Panc1 (cell line): ENCODE results near the gene KIRREL3. TPM values are rescaled to one million over a fixed set of nuclear protein-coding genes. Genes with fewer than 3 reads are reported as not detected.

ENCODE experiments used
- ATAC-seq: fragments of 200-7000 bp; cut with Tn5 transposase; 2 replicates; pipeline ENCODE4 v1.9.1; 2020; ENCODE audit warnings: mild to moderate bottlenecking, moderate library complexity
- BruUV-seq: library from RNA; stranded (reverse); fragments of 400-500 nt; replicated peaks from 2 replicates; lab custom pipeline; 2021; lab: Mats Ljungman, UMichigan
- CTCF ChIA-PET: fragments of 300-600 bp; sonication (Branson Sonifier 250); formaldehyde crosslinking; loops from one replicate; lab custom pipeline; 2022; ENCODE audit warnings: antibody characterized with exemption; lab: Charles Lee
- POLR2A ChIA-PET: fragments of 300-600 bp; sonication (Branson Sonifier 250); formaldehyde crosslinking; loops from one replicate; lab custom pipeline; 2022; ENCODE audit warnings: antibody characterized with exemption; lab: Charles Lee
- DNase-seq: peaks from one replicate; pipeline ENCODE4 v3.0.0-alpha.2; 2010; ENCODE audit warnings: low read depth, low spot score
- H3K27ac ChIP-seq: 2 replicates; pipeline ENCODE4 v1.5.1; 2011; ENCODE audit warnings: mild to moderate bottlenecking, low read length, inconsistent platforms
- H3K27me3 ChIP-seq: fragments of 200-500 bp; sonication (Bioruptor generic); 2 replicates; pipeline ENCODE4 v1.6.0; 2014; ENCODE audit warnings: low read length, inconsistent platforms; ENCODE audit not compliant: control insufficient read depth, insufficient read depth
- H3K36me3 ChIP-seq: fragments of 200-500 bp; sonication (Bioruptor generic); 2 replicates; pipeline ENCODE4 v1.5.1; 2014; ENCODE audit warnings: inconsistent platforms, mild to moderate bottlenecking, low read length, moderate library complexity; ENCODE audit not compliant: control insufficient read depth, insufficient read depth
- H3K4me1 ChIP-seq: 2 replicates; pipeline ENCODE4 v1.5.1; 2011; ENCODE audit warnings: inconsistent platforms, mild to moderate bottlenecking, low read length, moderate library complexity; ENCODE audit not compliant: control insufficient read depth, insufficient read depth
- H3K4me3 ChIP-seq, 2 experiments: 2 replicates each; pipeline ENCODE4 v1.5.1; 2011 to 2012; ENCODE audit warnings: low read depth in 2 of 2, low read length in 2 of 2, mild to moderate bottlenecking in 2 of 2, inconsistent platforms in 1 of 2, moderate library complexity in 1 of 2
- H3K9me3 ChIP-seq: fragments of 200-500 bp; sonication (Bioruptor generic); 2 replicates; pipeline ENCODE4 v1.5.1; 2014; ENCODE audit warnings: low read depth, mild to moderate bottlenecking, inconsistent platforms, low read length, moderate library complexity; ENCODE audit not compliant: control insufficient read depth, insufficient read depth
- CTCF ChIP-seq: fragments of 450-650 bp; IDR thresholded peaks from 2 replicates; pipeline ENCODE4 v1.5.1; 2017; ENCODE audit warnings: mild to moderate bottlenecking
- POLR2AphosphoS5 ChIP-seq: IDR thresholded peaks from 2 replicates; pipeline ENCODE4 v1.6.1; 2012; ENCODE audit warnings: mild to moderate bottlenecking, low read depth, low read length, moderate library complexity
- SIN3A ChIP-seq: IDR thresholded peaks from 2 replicates; pipeline ENCODE4 v1.6.1; 2012; ENCODE audit warnings: low read depth, mild to moderate bottlenecking, low read length, moderate library complexity, borderline replicate concordance; ENCODE audit not compliant: insufficient read depth
- TCF7L2 ChIP-seq: IDR thresholded peaks from 2 replicates; pipeline ENCODE4 v1.6.1; 2011; ENCODE audit warnings: mild to moderate bottlenecking, low read depth, low read length, inconsistent platforms
- in situ Hi-C: cut with HindIII; loops from 2 replicates; pipeline ENCODE4 v1.10.0; 2016; ENCODE audit warnings: low sequenced_read_pairs, low pct_unique_long_range_greater_than_20kb
- intact Hi-C: fragments of 100-400 bp; cut with micrococcal nuclease; formaldehyde crosslinking; loops from one replicate; pipeline ENCODE4 v1.10.0; 2022; ENCODE audit not compliant: unreplicated experiment
- total RNA-seq: library from RNA; stranded (reverse); gene quantifications from one replicate; pipeline ENCODE4 v1.2.1, GENCODE V29; 2021; ENCODE audit not compliant: unreplicated experiment
- TF ChIP-seq, protein P1 (sequence below), 2 experiments: IDR thresholded peaks; 2 replicates each; pipeline ENCODE4 v1.6.1; 2011 to 2012; ENCODE audit warnings: low read depth in 2 of 2, control low read depth in 1 of 2, low read length in 1 of 2, mild to moderate bottlenecking in 1 of 2, moderate library complexity in 1 of 2; ENCODE audit not compliant: insufficient read depth in 1 of 2

Gene KIRREL3
- total RNA-seq, 1 experiment from 2014 or later = 0.36 TPM

GRCh38 chr11:126391286-126391954 is 609.1 kb downstream of the KIRREL3 start:
- Histone ChIP-seq H3K27ac (no peak overlapping the region), H3K36me3 (no peaks in the 10 kb centered on the region), H3K4me3 (no peak overlapping the region), H3K9me3 (no peaks in the 10 kb centered on the region), H3K27me3 (no peaks in the 10 kb centered on the region), H3K4me1 (peaks cover 10% of the 10 kb centered on the region)
- no TSS peak for BruUV-seq
- no peak for DNase-seq
- no peak for ATAC-seq
- CTCF ChIA-PET = no interaction called here
- POLR2A ChIA-PET = no interaction called here
- in situ Hi-C loops (no loop called here), intact Hi-C loops (no loop called here)
- TF ChIP-seq CTCF = no peak
- no peak for TF ChIP-seq TCF7L2
- TF ChIP-seq, protein P1, sequence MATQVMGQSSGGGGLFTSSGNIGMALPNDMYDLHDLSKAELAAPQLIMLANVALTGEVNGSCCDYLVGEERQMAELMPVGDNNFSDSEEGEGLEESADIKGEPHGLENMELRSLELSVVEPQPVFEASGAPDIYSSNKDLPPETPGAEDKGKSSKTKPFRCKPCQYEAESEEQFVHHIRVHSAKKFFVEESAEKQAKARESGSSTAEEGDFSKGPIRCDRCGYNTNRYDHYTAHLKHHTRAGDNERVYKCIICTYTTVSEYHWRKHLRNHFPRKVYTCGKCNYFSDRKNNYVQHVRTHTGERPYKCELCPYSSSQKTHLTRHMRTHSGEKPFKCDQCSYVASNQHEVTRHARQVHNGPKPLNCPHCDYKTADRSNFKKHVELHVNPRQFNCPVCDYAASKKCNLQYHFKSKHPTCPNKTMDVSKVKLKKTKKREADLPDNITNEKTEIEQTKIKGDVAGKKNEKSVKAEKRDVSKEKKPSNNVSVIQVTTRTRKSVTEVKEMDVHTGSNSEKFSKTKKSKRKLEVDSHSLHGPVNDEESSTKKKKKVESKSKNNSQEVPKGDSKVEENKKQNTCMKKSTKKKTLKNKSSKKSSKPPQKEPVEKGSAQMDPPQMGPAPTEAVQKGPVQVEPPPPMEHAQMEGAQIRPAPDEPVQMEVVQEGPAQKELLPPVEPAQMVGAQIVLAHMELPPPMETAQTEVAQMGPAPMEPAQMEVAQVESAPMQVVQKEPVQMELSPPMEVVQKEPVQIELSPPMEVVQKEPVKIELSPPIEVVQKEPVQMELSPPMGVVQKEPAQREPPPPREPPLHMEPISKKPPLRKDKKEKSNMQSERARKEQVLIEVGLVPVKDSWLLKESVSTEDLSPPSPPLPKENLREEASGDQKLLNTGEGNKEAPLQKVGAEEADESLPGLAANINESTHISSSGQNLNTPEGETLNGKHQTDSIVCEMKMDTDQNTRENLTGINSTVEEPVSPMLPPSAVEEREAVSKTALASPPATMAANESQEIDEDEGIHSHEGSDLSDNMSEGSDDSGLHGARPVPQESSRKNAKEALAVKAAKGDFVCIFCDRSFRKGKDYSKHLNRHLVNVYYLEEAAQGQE (IDR thresholded peaks at IDR 0.05; ENCODE audit: insufficient read depth in 1 of 2, low read depth in 2 of 2, low read length in 1 of 2) = no peak
- no peak for TF ChIP-seq POLR2AphosphoS5
- TF ChIP-seq SIN3A = no peak

- Histone ChIP-seq H3K27ac (no peak overlapping the region), H3K27me3 (no peaks in the 10 kb centered on the region), H3K9me3 (no peaks in the 10 kb centered on the region), H3K36me3 (no peaks in the 10 kb centered on the region), H3K4me3 (no peak overlapping the region), H3K4me1 (peaks cover 18% of the 10 kb centered on the region)
- ATAC-seq (no peak), DNase-seq (no peak)
- BruUV-seq = no TSS peak
- intact Hi-C loops = no loop called here
- CTCF ChIA-PET = no interaction called here
- in situ Hi-C loops = no loop called here
- POLR2A ChIA-PET = interaction anchor here (0.7 kb wide), 1 partner anchor 37 kb away, joined by 6 read pairs; no protein-coding TSS in a partner anchor
- no peak for TF ChIP-seq SIN3A
- TF ChIP-seq CTCF = no peak
- no peak for TF ChIP-seq POLR2AphosphoS5
- TF ChIP-seq TCF7L2 = no peak
- TF ChIP-seq, protein P1 (IDR thresholded peaks at IDR 0.05; ENCODE audit: insufficient read depth in 1 of 2, low read depth in 2 of 2, low read length in 1 of 2) = no peak
Measured at GRCh38 chr11:126390272-126390867, 610.2 kb downstream of the KIRREL3 start.
